Thyroid gland (tissue), 4 donors: ENCODE measurements around the gene NAV2.

ENCODE experiments used
- CTCF ChIP-seq, 6 experiments: fragments of 200-600 bp in 3 of 6; fragments of 450-650 bp in 3 of 6; sonication (generic) in 3 of 6; IDR thresholded peaks; one replicate each; pipeline ENCODE4 v1.5.1; 2016 to 2019; ENCODE audit warnings: antibody characterized with exemption in 6 of 6, mild to moderate bottlenecking in 2 of 6, inconsistent platforms in 1 of 6, moderate library complexity in 1 of 6
- POLR2A ChIP-seq, 2 donors: fragments of 450-650 bp; IDR thresholded peaks; one replicate each; pipeline ENCODE4 v1.6.1; 2017; ENCODE audit warnings: antibody characterized with exemption in 2 of 2, mild to moderate bottlenecking in 2 of 2, moderate library complexity in 1 of 2

DNA sequence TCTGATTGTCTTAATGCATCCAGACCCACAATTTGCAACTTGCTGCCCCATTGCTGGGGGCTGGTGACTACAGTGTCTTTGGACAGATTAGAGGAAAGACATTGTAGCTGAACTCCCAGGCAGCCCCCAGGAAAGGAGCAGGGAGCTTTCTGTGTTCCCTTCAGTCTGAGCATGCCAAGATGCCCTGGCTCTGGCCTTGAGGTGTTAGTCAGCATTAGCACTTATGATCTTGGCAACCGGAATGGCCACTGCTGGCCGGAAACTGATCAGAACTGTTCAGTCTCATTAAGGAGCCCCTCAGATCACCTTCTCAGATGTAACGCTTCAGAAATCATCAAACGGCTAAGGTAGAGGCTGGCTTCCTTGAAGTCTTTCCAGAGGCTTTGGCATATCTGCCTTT, 195.2 kb downstream of the NAV2 start:
- TF ChIP-seq CTCF (IDR thresholded peaks at IDR 0.05) = no peak
- TF ChIP-seq POLR2A (IDR thresholded peaks at IDR 0.05) = no peak
